ENCODE measurements around the gene CFDP1.

The CFDP1 gene

DNA sequence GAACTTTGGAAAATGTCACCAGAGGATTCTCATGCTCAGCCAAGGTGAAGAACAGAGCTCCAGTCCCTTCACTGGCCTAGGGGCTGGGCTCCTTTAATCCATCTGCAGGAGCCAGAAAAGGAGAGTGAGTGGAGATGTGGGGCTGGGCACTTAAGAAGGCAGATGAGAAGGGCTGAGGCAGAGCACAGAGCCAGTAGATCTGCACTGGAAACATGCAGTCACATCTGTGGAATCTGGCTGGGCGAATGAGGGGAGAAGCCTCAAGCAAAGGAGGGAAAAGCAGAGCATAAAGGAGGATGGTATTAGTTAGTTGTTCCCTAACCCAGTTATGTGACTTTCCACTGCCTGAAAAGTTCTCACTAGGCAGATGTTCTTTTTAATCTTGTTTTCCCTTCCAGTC is 131.5 kb downstream of the CFDP1 start:
- Histone ChIP-seq H3K9ac (ENCODE audit: low read depth, low read length) (no peak overlapping the region), H3K4me1 (ENCODE audit: insufficient read depth, low read length) (peaks cover 26% of the 10 kb centered on the region), H3K4me2 (ENCODE audit: insufficient read depth, low read length) (no peak overlapping the region), H4K20me1 (ENCODE audit: insufficient read depth, low read length) (peaks cover 7% of the 10 kb centered on the region; the same call in 1 of the 2 replicates), H3K27ac (ENCODE audit: low read length) (no peak overlapping the region), H3K79me2 (ENCODE audit: insufficient read depth, low read length) (no peaks in the 10 kb centered on the region), H3K36me3 (ENCODE audit: insufficient read depth, low read length) (peaks cover 63% of the 10 kb centered on the region), H3K4me3 (ENCODE audit: low read depth in 1 of 2, low read length in 2 of 2) (no peak overlapping the region), H3K27me3 (ENCODE audit: insufficient read depth, low read length, poor library complexity) (no peaks in the 10 kb centered on the region), H2AFZ (ENCODE audit: low read depth, low read length) (no peak overlapping the region), H3K9me3 (ENCODE audit: insufficient read depth, low read length, severe bottlenecking) (no peaks in the 10 kb centered on the region)
- ATAC-seq (ENCODE audit: insufficient read depth, low read depth) (no peak), DNase-seq (no peak)
- TF ChIP-seq, protein P1, sequence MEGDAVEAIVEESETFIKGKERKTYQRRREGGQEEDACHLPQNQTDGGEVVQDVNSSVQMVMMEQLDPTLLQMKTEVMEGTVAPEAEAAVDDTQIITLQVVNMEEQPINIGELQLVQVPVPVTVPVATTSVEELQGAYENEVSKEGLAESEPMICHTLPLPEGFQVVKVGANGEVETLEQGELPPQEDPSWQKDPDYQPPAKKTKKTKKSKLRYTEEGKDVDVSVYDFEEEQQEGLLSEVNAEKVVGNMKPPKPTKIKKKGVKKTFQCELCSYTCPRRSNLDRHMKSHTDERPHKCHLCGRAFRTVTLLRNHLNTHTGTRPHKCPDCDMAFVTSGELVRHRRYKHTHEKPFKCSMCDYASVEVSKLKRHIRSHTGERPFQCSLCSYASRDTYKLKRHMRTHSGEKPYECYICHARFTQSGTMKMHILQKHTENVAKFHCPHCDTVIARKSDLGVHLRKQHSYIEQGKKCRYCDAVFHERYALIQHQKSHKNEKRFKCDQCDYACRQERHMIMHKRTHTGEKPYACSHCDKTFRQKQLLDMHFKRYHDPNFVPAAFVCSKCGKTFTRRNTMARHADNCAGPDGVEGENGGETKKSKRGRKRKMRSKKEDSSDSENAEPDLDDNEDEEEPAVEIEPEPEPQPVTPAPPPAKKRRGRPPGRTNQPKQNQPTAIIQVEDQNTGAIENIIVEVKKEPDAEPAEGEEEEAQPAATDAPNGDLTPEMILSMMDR (IDR thresholded peaks at IDR 0.05; ENCODE audit: borderline replicate concordance, extremely low read depth, low read length, poor library complexity, severe bottlenecking) = no peak
- TF ChIP-seq EZH2 (IDR thresholded peaks at IDR 0.05; ENCODE audit: borderline replicate concordance, low read depth, low read length, severe bottlenecking) = no peak

DNA sequence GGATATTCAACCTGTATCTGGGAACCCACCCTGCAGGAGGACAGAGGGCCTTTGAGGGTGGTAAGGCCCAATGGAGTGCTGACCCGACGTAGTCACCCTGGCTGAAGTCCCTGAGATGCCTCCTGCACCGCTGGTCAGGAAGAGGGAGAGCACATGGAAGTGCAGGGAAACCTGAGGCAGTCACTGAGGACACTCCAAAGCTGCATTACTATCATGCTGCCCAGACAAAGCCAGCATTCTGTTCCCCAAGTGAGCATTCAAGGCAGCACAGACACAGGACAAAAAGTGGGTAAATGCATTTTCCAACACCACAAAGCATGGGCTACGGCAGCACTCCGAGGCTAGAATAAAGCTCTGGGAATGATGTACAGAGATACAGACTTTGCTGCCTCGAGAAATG is 135.0 kb downstream of the CFDP1 start:
- Histone ChIP-seq H3K4me2 (ENCODE audit: insufficient read depth, low read length) (no peak overlapping the region), H4K20me1 (ENCODE audit: insufficient read depth, low read length) (peaks cover 22% of the 10 kb centered on the region), H3K27me3 (ENCODE audit: insufficient read depth, low read length, poor library complexity) (no peaks in the 10 kb centered on the region), H2AFZ (ENCODE audit: low read depth, low read length) (no peak overlapping the region), H3K27ac (ENCODE audit: low read length) (no peak overlapping the region), H3K9me3 (ENCODE audit: insufficient read depth, low read length, severe bottlenecking) (no peaks in the 10 kb centered on the region), H3K36me3 (ENCODE audit: insufficient read depth, low read length) (peaks cover 74% of the 10 kb centered on the region), H3K79me2 (ENCODE audit: insufficient read depth, low read length) (no peaks in the 10 kb centered on the region), H3K4me1 (ENCODE audit: insufficient read depth, low read length) (no peaks in the 10 kb centered on the region), H3K4me3 (ENCODE audit: low read depth in 1 of 2, low read length in 2 of 2) (no peak overlapping the region), H3K9ac (ENCODE audit: low read depth, low read length) (no peak overlapping the region)
- TF ChIP-seq, protein P1 (IDR thresholded peaks at IDR 0.05; ENCODE audit: borderline replicate concordance, extremely low read depth, low read length, poor library complexity, severe bottlenecking) = no peak
- TF ChIP-seq EZH2 (IDR thresholded peaks at IDR 0.05; ENCODE audit: borderline replicate concordance, low read depth, low read length, severe bottlenecking) = no peak
- ATAC-seq (ENCODE audit: insufficient read depth, low read depth) (no peak), DNase-seq (no peak)

DNA sequence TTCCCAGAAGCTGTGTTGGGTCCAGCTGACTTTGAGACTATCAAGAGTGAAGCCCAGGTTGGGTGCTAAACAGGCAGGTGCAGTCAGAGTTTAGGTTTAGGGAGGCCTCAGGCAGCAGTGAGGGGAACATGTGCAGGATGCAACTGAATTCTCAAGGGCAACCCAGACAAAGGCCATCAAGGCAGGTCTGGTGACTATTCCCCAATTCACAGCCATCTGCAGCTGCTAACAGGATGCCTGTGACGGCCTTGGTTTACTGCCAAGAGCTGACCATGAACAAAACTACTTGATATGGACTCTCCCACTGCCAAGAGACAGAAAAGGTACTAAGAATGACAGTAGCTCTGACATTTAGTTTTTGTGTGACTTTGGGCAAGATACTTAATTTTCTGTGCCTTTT is 136.7 kb downstream of the CFDP1 start:
- DNase-seq = no peak
- Histone ChIP-seq H3K27ac (ENCODE audit: low read length) (no peak overlapping the region), H3K4me3 (ENCODE audit: low read depth in 1 of 2, low read length in 2 of 2) (no peak overlapping the region), H3K36me3 (ENCODE audit: insufficient read depth, low read length) (peaks cover 79% of the 10 kb centered on the region), H3K27me3 (ENCODE audit: insufficient read depth, low read length, poor library complexity) (no peaks in the 10 kb centered on the region), H2AFZ (ENCODE audit: low read depth, low read length) (no peak overlapping the region), H3K9ac (ENCODE audit: low read depth, low read length) (no peak overlapping the region), H3K79me2 (ENCODE audit: insufficient read depth, low read length) (no peaks in the 10 kb centered on the region), H3K9me3 (ENCODE audit: insufficient read depth, low read length, severe bottlenecking) (no peaks in the 10 kb centered on the region), H3K4me1 (ENCODE audit: insufficient read depth, low read length) (no peaks in the 10 kb centered on the region), H4K20me1 (ENCODE audit: insufficient read depth, low read length) (peaks cover 25% of the 10 kb centered on the region), H3K4me2 (ENCODE audit: insufficient read depth, low read length) (no peak overlapping the region)
- no peak for ATAC-seq (ENCODE audit: insufficient read depth, low read depth)
- TF ChIP-seq, protein P1 (IDR thresholded peaks at IDR 0.05; ENCODE audit: borderline replicate concordance, extremely low read depth, low read length, poor library complexity, severe bottlenecking) = no peak
- TF ChIP-seq EZH2 (IDR thresholded peaks at IDR 0.05; ENCODE audit: borderline replicate concordance, low read depth, low read length, severe bottlenecking) = no peak
